Natural killer cell (primary cell): ENCODE data around the gene ICE1. TPM values are rescaled to one million over a fixed set of nuclear protein-coding genes. Genes with fewer than 3 reads are reported as not detected.
"Not testable (repeated sequence)": the region's sequence is repeated elsewhere in the genome, so short reads cannot be mapped to it uniquely, and the experiment has no call there.

Experiments
- ATAC-seq, 3 donors: fragments of 150-1000 bp in 2 of 3; fragments of 200-7000 bp in 1 of 3; cut with Tn5 transposase; 1 replicate in 1 of 3; 2 replicates in 2 of 3; pipeline ENCODE4 v1.10.0; 2021; ENCODE audit warnings: mild to moderate bottlenecking in 2 of 3, moderate library complexity in 2 of 3
- DNase-seq, 2 donors: peaks; one replicate each; pipeline versions ENCODE4 v3.0.0 to v3.0.0-alpha.2; 2013 to 2021; ENCODE audit warnings: mixed read lengths in 1 of 2
- H3K27ac ChIP-seq: one replicate; pipeline ENCODE4 v1.5.1; 2013; ENCODE audit warnings: mild to moderate bottlenecking, low read length
- H3K27me3 ChIP-seq: one replicate; pipeline ENCODE4 v1.6.1; 2013; ENCODE audit warnings: low read length; ENCODE audit not compliant: control insufficient read depth, insufficient read depth
- H3K36me3 ChIP-seq: one replicate; pipeline ENCODE4 v1.6.1; 2013; ENCODE audit warnings: low read length; ENCODE audit not compliant: control insufficient read depth, insufficient read depth
- H3K4me1 ChIP-seq: one replicate; pipeline ENCODE4 v1.6.1; 2013; ENCODE audit warnings: low read length; ENCODE audit not compliant: control insufficient read depth, insufficient read depth
- H3K4me3 ChIP-seq: one replicate; pipeline ENCODE4 v1.5.1; 2013; ENCODE audit warnings: low read length
- H3K9me3 ChIP-seq: one replicate; pipeline ENCODE4 v1.6.1; 2013; ENCODE audit warnings: low read length; ENCODE audit not compliant: control insufficient read depth, insufficient read depth
- H3K27ac Mint-ChIP-seq, 2 donors: one replicate each; pipeline ENCODE4 v1.8.0; 2022; ENCODE audit warnings: mild to moderate bottlenecking in 2 of 2, mixed read lengths in 2 of 2, moderate library complexity in 1 of 2
- H3K27me3 Mint-ChIP-seq, 2 donors: one replicate each; pipeline ENCODE4 v1.8.0; 2022; ENCODE audit warnings: low read depth in 2 of 2, mixed read lengths in 2 of 2
- H3K36me3 Mint-ChIP-seq: one replicate; pipeline ENCODE4 v1.8.0; 2022; ENCODE audit warnings: mixed read lengths
- H3K4me1 Mint-ChIP-seq, 2 donors: one replicate each; pipeline ENCODE4 v1.8.0; 2022; ENCODE audit warnings: mixed read lengths in 2 of 2
- H3K4me3 Mint-ChIP-seq: one replicate; pipeline ENCODE4 v1.8.0; 2022; ENCODE audit warnings: mild to moderate bottlenecking, moderate library complexity, mixed read lengths
- H3K9me3 Mint-ChIP-seq, 2 donors: one replicate each; pipeline ENCODE4 v1.8.0; 2022; ENCODE audit warnings: mixed read lengths in 2 of 2
- WGBS: methylation state at CpG from one replicate; pipeline ENCODE4 v1.1.7; 2013; ENCODE audit warnings: missing lambda C conversion rate; ENCODE audit not compliant: insufficient coverage; 5-methylcytosine and 5-hydroxymethylcytosine counted together
- intact Hi-C: fragments of 100-400 bp; cut with micrococcal nuclease; formaldehyde crosslinking; loops from one replicate; pipeline ENCODE4 v1.14.2; 2022
- total RNA-seq, 4 donors: library from RNA; stranded (reverse); fragments of 120-200 nt in 1 of 4; gene quantifications; one replicate each; pipeline versions ENCODE4 v1.2.3 to v1.2.4, GENCODE V29; 2013 to 2022
- TF ChIP-seq, protein P1 (sequence below): fragments of 200-600 bp; IDR thresholded peaks from one replicate; pipeline ENCODE4 v1.8.0; 2022; ENCODE audit warnings: antibody characterized with exemption

The ICE1 gene
- total RNA-seq, 3 donors from 2014 or later (not counting 1 experiment from before 2014, with no cell fraction given) = 29.7 to 44.5 (median 36.6) TPM

DNA sequence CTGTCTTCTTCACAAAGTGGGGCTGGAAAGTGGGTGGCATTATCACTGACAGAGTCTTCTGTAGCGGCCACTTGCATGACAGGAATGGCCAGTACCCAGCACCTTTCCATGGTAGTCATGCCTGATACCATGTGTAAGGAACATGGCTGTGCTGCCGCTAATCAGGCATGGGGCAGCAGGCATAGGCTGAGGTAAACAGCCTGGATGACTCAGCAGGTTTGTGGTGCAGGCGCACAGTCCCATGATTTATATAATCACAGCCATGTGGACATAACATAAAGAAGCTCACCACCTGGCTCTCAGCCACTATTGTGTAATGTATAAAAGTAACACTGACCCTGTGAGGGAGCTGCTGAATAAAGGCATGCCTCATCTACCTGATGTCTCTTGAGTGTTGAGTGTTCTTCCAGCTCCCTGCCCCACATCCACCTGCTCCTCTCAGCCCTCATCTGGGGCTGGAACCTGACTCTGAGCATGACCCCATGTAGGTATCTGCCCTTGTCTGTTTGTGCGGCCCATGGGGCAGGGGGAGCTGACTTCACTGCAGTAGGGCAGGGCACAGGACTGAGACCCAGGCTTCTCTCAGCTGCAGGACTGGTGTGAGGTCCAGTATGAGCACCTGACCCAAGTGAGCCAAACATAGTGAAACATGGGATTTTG lies 13.2 kb upstream of the ICE1 start:
- H3K4me1 Mint-ChIP-seq = no peaks in the 10 kb centered on the region
- intact Hi-C loops = no loop called here
- no peak overlapping the region for H3K27ac Mint-ChIP-seq
- Histone ChIP-seq H3K27ac (no peak overlapping the region), H3K4me3 (no peak overlapping the region), H3K27me3 (no peaks in the 10 kb centered on the region), H3K9me3 (peaks cover 12% of the 10 kb centered on the region), H3K36me3 (no peaks in the 10 kb centered on the region), H3K4me1 (no peaks in the 10 kb centered on the region)
- no peaks in the 10 kb centered on the region for H3K36me3 Mint-ChIP-seq
- WGBS = 97% methylated on average over 4 of the region's 4 CpGs
- H3K27me3 Mint-ChIP-seq = no peaks in the 10 kb centered on the region
- ATAC-seq (no peak), DNase-seq (peak in 1 of 2 donors; percentile 44)
- no peaks in the 10 kb centered on the region for H3K9me3 Mint-ChIP-seq
- no peak overlapping the region for H3K4me3 Mint-ChIP-seq
- TF ChIP-seq, protein P1, sequence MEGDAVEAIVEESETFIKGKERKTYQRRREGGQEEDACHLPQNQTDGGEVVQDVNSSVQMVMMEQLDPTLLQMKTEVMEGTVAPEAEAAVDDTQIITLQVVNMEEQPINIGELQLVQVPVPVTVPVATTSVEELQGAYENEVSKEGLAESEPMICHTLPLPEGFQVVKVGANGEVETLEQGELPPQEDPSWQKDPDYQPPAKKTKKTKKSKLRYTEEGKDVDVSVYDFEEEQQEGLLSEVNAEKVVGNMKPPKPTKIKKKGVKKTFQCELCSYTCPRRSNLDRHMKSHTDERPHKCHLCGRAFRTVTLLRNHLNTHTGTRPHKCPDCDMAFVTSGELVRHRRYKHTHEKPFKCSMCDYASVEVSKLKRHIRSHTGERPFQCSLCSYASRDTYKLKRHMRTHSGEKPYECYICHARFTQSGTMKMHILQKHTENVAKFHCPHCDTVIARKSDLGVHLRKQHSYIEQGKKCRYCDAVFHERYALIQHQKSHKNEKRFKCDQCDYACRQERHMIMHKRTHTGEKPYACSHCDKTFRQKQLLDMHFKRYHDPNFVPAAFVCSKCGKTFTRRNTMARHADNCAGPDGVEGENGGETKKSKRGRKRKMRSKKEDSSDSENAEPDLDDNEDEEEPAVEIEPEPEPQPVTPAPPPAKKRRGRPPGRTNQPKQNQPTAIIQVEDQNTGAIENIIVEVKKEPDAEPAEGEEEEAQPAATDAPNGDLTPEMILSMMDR = no peak

DNA sequence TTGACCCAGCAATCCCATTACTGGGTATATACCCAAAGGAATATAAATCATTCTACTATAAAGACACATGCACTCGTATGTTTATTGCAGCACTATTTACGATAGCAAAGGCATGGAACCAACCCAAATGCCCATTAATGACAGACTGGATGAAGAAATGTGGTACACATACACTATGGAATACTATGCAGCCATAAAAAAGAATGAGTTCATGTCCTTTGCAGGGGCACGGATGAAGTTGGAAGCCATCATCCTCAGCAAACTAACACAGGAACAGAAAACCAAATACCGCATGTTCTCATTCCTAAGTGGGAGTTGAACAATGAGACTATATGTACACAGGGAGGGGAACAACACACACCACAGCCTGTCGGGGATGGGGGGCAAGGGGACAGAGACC lies 8.6 kb upstream of the ICE1 start:
- H3K27me3 ChIP-seq, H3K36me3 ChIP-seq, H3K9me3 Mint-ChIP-seq, H3K4me1 ChIP-seq, ATAC-seq, H3K36me3 Mint-ChIP-seq, H3K9me3 ChIP-seq, H3K27ac ChIP-seq, H3K4me3 ChIP-seq, H3K27me3 Mint-ChIP-seq, DNase-seq, intact Hi-C loops, H3K4me3 Mint-ChIP-seq, H3K27ac Mint-ChIP-seq, H3K4me1 Mint-ChIP-seq: not testable (repeated sequence)
- 84% methylated on average over 3 of the region's 5 CpGs for WGBS

DNA sequence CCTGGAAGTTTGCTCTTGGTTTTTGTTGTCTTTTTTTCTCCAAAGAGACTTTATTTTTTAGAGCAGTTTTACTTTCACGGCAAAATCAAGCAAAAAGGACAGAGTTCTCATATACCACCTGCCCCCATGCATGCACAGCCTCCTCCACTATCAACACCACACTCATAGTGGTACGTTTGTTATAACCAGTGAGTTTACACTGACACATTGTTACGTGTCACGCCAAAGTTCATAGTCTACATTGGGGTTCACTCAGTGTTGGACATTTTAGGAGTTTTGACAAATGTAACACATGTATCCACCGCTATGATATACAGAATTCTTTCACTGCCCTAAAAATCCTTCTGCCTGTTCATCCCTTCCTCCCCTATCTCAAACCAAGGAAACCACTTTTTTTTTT lies 7.5 kb upstream of the ICE1 start:
- ATAC-seq (no peak), DNase-seq (no peak)
- Histone ChIP-seq H3K4me3 (no peak overlapping the region), H3K4me1 (no peaks in the 10 kb centered on the region), H3K27ac (no peak overlapping the region), H3K27me3 (no peaks in the 10 kb centered on the region), H3K9me3 (no peaks in the 10 kb centered on the region), H3K36me3 (no peaks in the 10 kb centered on the region)
- H3K4me3 Mint-ChIP-seq = no peak overlapping the region
- TF ChIP-seq, protein P1 = no peak
- H3K4me1 Mint-ChIP-seq = no peaks in the 10 kb centered on the region
- H3K27ac Mint-ChIP-seq = no peak overlapping the region
- H3K36me3 Mint-ChIP-seq = peaks cover 7% of the 10 kb centered on the region
- 90% methylated on average over 5 of the region's 5 CpGs for WGBS
- no peaks in the 10 kb centered on the region for H3K27me3 Mint-ChIP-seq
- H3K9me3 Mint-ChIP-seq = no peaks in the 10 kb centered on the region
- intact Hi-C loops = no loop called here

DNA sequence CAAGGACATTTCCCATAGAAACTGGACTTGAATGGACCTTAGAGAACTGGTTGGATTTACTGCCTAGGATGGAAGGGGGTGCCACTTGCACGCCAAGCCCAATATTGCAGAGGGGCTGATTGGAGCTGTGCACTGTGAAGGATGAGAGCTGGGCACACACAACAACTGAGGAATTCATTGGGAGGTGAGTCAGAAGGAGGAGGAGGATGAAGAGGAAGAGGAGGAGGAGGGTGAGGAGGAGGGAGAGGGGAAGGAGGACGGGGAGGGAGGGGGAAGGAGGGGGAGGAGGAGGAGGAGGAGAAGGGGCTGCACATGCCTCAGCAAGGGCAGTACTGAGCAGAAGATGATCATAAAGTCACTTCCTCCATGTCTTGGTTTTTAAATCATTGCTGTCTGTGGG lies 5.7 kb upstream of the ICE1 start:
- 69% methylated on average over 2 of the region's 2 CpGs for WGBS
- H3K27ac ChIP-seq = no peak overlapping the region
- H3K9me3 ChIP-seq = no peaks in the 10 kb centered on the region
- H3K4me1 ChIP-seq = peaks cover 10% of the 10 kb centered on the region
- Mint-ChIP-seq H3K4me1 (peaks cover 11 to 13% of the 10 kb centered on the region in 2 donors), H3K4me3 (no peak overlapping the region), H3K27me3 (no peaks in the 10 kb centered on the region), H3K9me3 (no peaks in the 10 kb centered on the region), H3K27ac (no peak overlapping the region), H3K36me3 (peaks cover 7% of the 10 kb centered on the region)
- DNase-seq (no peak), ATAC-seq (no peak)
- H3K36me3 ChIP-seq = no peaks in the 10 kb centered on the region
- intact Hi-C loops = no loop called here
- TF ChIP-seq, protein P1 = no peak
- H3K27me3 ChIP-seq = no peaks in the 10 kb centered on the region
- H3K4me3 ChIP-seq = no peak overlapping the region
